Retina (tissue), 1 donor: ENCODE data around the gene IMMP2L.
A peak's percentile ranks its signal among the peaks of the same experiment; 100 is the strongest.
"Not testable (repeated sequence)": the region's sequence is repeated elsewhere in the genome, so short reads cannot be mapped to it uniquely, and the experiment has no call there.

Experiments
- DNase-seq: peaks from one replicate; pipeline ENCODE4 v3.0.0-alpha.2; 2016

The IMMP2L gene

DNA sequence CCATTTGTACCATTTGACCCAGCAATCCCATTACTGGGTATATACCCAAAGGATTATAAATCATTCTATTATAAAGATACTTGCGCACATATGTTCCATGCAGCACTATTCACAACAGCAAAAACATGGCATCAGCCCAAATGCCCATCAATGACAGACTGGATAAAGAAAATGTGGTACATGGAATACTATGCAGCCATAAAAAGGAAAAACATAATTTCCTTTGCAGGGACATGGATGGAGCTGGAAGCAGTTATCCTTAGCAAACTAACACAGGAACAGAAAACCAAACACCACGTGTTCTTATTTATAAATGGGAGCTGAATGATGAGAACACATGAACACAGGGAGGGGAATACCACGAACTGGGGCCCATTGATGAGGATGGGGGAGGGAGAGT is 310.9 kb downstream of the IMMP2L start:
- not testable (repeated sequence) for DNase-seq

DNA sequence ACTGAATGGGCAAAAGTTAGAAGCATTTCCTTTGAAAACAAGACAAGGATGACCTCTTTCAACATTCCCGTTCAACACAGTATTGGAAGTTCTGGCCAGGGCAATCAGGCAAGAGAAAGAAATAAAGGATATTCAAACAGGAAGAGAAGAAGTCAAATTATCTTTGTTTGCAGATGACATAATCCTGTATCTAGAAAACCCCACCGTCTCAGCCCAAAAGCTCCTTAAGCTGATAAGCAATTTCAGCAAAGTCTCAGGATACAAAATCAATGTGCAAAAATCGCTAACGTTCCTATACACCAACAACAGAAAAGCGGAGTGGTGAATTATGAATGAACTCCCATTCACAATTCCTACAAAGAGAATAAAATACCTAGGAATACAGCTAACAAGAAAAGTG is 312.5 kb downstream of the IMMP2L start:
- not testable (repeated sequence) for DNase-seq

DNA sequence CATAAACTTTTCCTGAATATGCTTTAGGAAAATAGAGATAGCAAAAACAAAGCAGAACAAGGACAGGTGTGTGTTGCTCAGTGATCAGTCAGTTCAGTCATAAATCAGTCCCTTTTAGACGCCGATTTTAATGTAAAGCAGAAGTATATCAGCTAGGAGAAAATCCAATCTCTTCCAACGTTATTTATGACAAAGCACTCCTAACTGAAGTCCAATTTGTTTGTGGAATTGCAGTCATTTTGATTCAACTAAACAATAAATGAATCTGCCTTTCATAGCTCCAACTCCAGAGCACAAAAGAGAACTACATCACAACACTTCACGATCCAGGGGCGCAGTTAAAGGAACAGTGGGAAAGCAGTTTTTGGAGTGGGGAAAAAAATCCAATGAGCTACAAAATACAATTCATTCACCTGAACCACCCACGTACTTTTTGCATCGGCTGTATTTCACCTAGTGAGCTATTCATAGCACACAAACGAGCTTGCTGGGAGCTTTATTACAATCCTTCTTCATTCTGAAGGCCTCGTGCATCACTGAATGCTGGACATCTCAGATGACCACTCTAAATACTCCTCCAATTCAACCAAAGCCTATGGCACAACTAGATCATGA is 320.0 kb downstream of the IMMP2L start:
- no peak for DNase-seq

GRCh38 chr7:111240371-111240770 is 321.9 kb downstream of the IMMP2L start:
- DNase-seq = no peak

- no peak for DNase-seq
Measured at GRCh38 chr7:111239437-111239836, 322.9 kb downstream of the IMMP2L start.

DNA sequence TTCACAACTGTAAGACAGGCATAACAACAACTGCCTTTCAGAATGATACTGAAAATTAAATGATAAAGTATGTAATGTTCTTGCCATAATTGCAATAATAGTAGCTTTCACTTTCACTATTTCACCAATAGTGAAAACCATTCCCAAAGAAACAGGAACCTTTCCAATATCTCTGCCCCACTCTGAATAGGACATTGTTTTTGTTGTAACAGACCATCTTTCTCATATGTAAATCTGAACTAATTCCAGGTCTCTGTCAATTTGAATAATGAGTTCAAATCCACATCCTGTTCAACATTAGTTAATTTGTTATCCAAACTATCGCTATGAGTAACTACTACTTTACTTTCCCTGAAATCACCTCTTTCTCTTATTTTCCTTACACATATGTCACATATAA is 323.4 kb downstream of the IMMP2L start:
- no peak for DNase-seq

- DNase-seq = no peak
Measured at GRCh38 chr7:111235709-111236108, 326.6 kb downstream of the IMMP2L start.

GRCh38 chr7:111232249-111233084 is 329.8 kb downstream of the IMMP2L start:
- no peak for DNase-seq

DNA sequence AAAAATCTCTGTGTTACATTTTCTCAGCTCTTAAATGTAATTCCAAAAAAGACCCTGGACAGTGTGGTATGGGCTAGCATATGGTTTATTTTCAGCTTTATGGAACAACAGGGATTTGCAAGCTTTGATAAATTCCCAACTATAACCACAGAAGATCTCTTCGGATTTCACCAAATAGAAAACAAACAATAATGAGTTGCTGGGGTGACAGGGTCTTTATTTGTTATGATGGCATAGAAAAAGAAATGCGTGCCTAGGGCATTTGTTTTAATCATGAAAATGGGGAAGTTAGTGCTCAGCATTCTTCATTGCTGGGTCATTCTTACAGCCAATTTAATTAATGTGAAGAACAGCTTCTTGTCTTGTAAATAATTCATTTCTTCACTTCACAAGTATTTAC is 332.4 kb downstream of the IMMP2L start:
- no peak for DNase-seq

- DNase-seq = no peak
Measured at GRCh38 chr7:111229181-111229740, 333.0 kb downstream of the IMMP2L start.

DNA sequence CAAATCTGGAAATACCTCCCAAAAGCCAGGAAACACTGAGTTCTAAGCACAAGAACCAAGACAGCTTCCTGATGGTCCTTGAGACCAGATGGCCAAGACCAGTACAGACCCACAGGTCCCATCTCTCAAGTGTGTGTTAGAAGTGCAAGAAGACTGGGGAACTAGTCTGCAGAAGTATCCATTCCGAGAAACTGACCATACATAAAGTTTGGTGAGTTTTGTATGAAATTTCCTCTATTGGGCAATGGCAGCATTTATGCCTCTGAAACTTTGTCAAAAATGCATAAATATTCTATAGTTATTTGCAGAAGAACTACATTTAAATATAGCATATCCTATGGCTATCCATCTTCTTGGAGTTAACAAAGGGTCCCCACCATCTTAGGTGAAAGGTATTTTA is 333.9 kb downstream of the IMMP2L start:
- no peak for DNase-seq

DNA sequence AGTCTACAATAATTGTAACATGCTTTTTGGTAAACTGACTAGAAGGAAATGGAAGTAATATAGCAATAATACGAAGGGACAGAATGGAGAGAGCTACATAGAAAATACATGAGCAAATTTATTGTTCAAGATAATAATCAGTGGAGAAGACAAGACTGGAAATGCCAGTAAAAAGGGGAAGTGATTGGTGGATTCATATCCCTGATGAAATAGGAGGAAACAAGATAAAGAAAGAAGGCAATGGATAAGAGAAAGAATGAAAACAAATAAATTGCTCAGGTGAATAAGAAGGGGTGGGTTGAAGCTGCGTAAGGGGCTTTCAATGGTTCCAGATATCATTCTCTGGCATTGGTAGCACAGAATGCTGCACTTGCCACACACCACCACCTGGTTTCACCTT is 335.5 kb downstream of the IMMP2L start:
- no peak for DNase-seq

- DNase-seq = no peak
Measured at GRCh38 chr7:111224354-111225231, 337.7 kb downstream of the IMMP2L start.

GRCh38 chr7:111223802-111224253 is 338.5 kb downstream of the IMMP2L start:
- peak; percentile 23 for DNase-seq

- DNase-seq = no peak
Measured at GRCh38 chr7:111215550-111215949, 346.7 kb downstream of the IMMP2L start.

GRCh38 chr7:111212857-111213523 is 349.3 kb downstream of the IMMP2L start:
- no peak for DNase-seq

GRCh38 chr7:111210996-111211395 is 351.3 kb downstream of the IMMP2L start:
- DNase-seq = no peak

GRCh38 chr7:111210043-111210442 is 352.2 kb downstream of the IMMP2L start:
- DNase-seq = no peak

- no peak for DNase-seq
Measured at GRCh38 chr7:111205251-111205650, 357.0 kb downstream of the IMMP2L start.

DNA sequence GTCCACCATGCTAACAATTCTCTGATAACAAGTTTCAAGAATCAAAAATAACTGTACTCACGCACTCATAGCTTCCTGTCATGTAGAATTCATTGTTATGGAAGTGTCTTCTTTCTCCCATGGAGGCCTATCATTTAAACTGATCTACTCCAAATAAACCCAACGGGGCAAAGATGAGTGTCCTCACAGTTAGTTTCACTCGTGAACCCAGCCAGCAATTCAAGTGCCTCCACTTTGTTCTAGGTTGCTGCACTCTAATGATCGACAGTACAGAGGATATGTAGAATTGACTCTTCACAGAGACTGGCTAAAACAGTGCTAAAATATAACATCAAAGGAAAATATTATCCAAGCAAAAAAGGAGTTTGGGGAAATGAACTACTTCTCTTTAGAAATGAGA is 360.0 kb downstream of the IMMP2L start:
- no peak for DNase-seq

DNA sequence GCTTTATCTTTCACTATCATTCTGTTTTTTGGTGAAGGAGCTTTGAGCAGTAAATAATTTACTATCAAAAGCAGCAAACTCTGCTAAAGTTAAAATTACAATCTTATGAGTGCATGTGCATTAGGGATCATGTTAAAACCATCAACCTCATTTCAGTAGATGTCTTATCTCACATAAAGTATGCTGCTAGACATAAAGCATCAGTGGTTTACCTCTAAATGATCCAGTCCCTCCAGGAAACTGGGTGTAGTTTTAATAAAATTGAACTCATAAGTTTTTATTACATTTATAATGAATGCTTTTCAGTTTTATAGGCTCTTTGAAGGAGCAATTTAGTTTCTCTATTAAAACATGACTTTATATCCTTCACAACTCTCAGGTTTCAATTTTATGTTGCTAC is 362.6 kb downstream of the IMMP2L start:
- no peak for DNase-seq

DNA sequence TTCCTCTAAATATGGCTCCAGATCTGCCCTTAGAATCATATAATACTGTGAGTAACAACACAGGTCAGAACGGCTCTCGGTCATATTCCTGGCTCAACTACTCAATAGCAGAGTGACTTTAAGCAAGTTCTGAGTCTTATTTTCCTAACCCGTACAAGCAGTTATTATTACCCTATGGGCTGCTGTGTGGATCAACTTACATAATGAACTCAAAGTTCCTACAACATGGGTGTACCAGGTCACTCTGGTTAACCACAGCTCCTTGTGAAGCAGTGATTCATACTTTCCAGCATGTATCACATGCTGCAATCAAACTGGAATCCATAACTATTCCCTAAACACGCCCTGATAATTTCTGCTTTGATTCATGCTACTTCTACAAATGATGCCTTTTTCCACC is 364.0 kb downstream of the IMMP2L start:
- DNase-seq = no peak

- DNase-seq = no peak
Measured at GRCh38 chr7:111196655-111197054, 365.6 kb downstream of the IMMP2L start.
